LNCaP clone FGC (cell line): ENCODE measurements around the gene ANKRD40.

Experiments
- DNase-seq: peaks from one replicate; pipeline ENCODE4 v3.0.0-alpha.2; 2011; ENCODE audit warnings: low read depth
- H3K4me3 ChIP-seq: 2 replicates; pipeline ENCODE4 v1.5.1; 2011; ENCODE audit warnings: mild to moderate bottlenecking, low read depth, low read length, control low read depth
- CTCF ChIP-seq: IDR thresholded peaks from 2 replicates; pipeline ENCODE4 v1.5.1; 2012; ENCODE audit warnings: mild to moderate bottlenecking; ENCODE audit not compliant: control insufficient read depth, insufficient read depth; ENCODE audit errors: extremely low read depth

The ANKRD40 gene

GRCh38 chr17:50657627-50658026 lies 50.1 kb downstream of the ANKRD40 start:
- no peak overlapping the region for H3K4me3 ChIP-seq

GRCh38 chr17:50657054-50657453 lies 50.7 kb downstream of the ANKRD40 start:
- no peak for DNase-seq
- H3K4me3 ChIP-seq, result no peak overlapping the region
- no peak for TF ChIP-seq CTCF

More at GRCh38 chr17:50657627-50658026, 50.1 kb downstream of the ANKRD40 start:
- no peak for DNase-seq
- no peak for TF ChIP-seq CTCF

- DNase-seq, result no peak
- TF ChIP-seq CTCF, result no peak
- H3K4me3 ChIP-seq, result no peak overlapping the region
Observed at GRCh38 chr17:50656509-50656908, 51.2 kb downstream of the ANKRD40 start.

- H3K4me3 ChIP-seq, result no peak overlapping the region
- no peak for DNase-seq
- no peak for TF ChIP-seq CTCF
Observed at GRCh38 chr17:50653738-50654137, 54.0 kb downstream of the ANKRD40 start.

- H3K4me3 ChIP-seq, result no peak overlapping the region
- no peak for TF ChIP-seq CTCF
- no peak for DNase-seq
Observed at GRCh38 chr17:50651661-50652060, 56.1 kb downstream of the ANKRD40 start.

- peak; percentile 73 for DNase-seq
- TF ChIP-seq CTCF, result no peak
- H3K4me3 ChIP-seq, result no peak overlapping the region
Observed at GRCh38 chr17:50649042-50649908, 58.4 kb downstream of the ANKRD40 start.

- no peak overlapping the region for H3K4me3 ChIP-seq
- no peak for DNase-seq
- no peak for TF ChIP-seq CTCF
Observed at GRCh38 chr17:50647187-50647586, 60.5 kb downstream of the ANKRD40 start.
